ENCODE results near the gene DDX43. TPM values are rescaled to one million over a fixed set of nuclear protein-coding genes. Genes with fewer than 3 reads are reported as not detected.

Gene DDX43
- total RNA-seq, result 0.07 TPM in 1 of 2 replicates, not detected in the other

DNA sequence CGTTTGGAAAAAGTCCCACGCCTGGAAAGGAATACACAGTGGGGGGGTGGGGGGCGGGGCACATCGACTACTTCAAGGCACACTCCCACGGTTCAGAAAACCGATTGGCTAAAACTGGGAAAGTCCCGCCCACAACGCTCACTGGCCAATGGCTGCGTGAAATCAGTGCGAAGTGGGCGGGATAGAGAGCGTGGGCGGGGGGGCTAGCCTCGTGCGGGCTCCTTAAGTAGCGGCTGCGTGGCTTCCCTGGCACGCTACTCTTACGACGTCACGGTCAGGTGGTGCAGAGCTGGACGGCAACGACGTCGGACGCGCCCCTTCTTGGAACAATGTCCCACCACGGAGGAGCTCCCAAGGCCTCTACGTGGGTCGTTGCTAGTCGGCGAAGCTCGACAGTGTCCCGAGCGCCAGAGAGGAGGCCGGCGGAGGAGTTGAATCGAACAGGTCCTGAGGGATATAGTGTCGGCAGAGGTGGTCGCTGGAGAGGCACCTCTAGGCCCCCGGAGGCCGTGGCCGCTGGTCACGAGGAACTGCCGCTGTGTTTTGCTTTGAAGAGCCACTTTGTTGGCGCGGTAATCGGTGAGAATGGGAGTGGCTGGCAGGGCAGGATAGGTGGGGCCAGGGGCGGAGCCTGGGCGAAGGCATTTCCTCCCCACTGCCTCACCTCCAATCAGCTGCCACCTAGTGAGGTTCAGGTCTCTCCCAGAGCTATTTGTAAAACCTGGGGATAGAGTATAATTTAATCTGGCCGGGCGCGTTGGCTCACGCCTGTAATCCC, at the start of gene DDX43:
Gene DDX43, plus strand, starts transcription at position 252 of the 778 bp plus-strand sequence. Its CDS starts 78 bp downstream, at position 330.

DNA sequence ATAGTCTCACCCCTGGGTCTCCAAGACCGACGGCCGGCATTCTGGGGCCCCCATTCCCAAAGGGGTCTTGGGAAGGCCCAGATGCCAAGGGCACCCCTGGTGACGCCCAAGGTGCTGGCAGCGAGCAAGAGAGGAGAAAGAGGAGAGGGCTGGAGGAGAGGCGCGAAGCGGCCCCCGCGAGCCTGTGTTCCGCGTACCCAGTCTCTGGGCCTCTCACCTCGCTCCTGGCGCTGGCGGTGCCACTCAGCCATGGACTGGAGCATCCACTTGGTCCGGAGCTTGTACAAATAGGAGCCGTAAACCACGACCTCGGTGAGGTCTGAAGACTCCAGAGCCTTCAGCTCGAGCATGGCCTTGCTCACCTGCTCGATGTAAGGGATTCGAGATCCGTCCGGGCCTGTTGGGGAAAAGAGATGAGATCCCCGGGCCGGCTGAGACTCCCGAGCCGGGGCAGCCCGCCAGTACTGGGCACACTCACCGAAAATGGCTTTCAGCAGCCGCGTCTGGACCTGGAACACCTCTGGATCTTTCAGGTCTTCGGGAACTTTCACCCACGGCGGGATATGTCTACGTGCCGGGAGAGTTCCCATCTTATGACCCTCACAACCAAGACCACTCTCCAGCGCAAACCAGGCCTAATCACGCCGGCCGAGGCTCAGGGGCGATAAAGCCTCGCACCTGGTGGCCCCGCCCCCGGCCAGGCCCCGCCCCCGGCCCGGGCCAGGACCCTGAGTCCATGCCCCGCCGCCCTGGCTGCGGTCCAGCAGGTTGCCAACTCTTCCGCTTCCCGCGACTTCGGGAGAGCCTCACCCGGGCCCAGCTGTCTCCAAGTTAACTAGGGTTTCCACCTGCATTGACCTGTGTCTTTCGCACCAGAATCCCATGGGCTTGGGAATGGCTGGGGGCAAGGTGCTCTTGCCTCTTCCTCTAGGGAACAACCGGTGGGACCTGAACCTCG, 40.7 kb upstream of the DDX43 start, which contains the start of gene DPPA5:
Gene DPPA5, minus strand, starts transcription at position 641 of the 958 bp plus-strand sequence. Its CDS starts 51 bp downstream, at position 590.

DNA sequence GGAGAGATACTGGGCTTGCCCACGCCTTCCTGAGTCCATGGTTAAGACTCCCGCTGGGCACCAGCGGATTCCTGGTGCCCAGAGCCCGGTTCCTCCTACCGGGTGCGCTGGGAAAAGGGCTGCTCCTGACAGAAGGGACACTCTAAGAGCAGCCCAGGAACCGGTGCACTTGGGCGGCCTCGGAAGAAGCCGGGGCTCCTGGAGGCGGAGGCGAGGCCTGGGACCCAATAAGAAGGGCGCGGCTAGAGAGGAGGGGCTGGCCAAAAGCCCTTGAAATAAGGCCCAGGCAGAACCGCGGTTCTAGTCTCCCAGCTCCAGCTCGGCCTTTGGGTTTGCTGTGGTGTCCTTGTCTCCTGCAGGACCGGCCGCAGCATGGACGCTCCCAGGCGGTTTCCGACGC, 32.3 kb upstream of the DDX43 start, which contains the start of gene KHDC3L:
Gene KHDC3L, plus strand, starts transcription at position 301 of the 400 bp plus-strand sequence. Its CDS starts 72 bp downstream, at position 373.

GRCh38 chr6:73369563-73369962, 25.1 kb upstream of the DDX43 start, which contains the start of gene OOEP:
Gene OOEP (minus strand): TSS chr6:73369897. CDS start chr6:73369792, 105 bp downstream.

GRCh38 chr6:73452107-73452461, 57.5 kb downstream of the DDX43 start, which contains the start of gene CGAS:
Gene CGAS (minus strand): TSS chr6:73452297. CDS start chr6:73452181, 116 bp downstream.

GRCh38 chr6:73461537-73462350, 67.1 kb downstream of the DDX43 start, which contains the start of gene MTO1:
Gene MTO1 (plus strand): TSS chr6:73461737. CDS start chr6:73461855, 118 bp downstream.

Other genes with a start within 250 kb of the DDX43 start
- not detected in 2 replicates for gene KHDC1L, start 169.3 kb upstream of the DDX43 start, total RNA-seq
- 1.4 and 1.7 TPM in 2 replicates for gene KHDC1, start 131.6 kb upstream of the DDX43 start, total RNA-seq
- gene DPPA5, start 40.6 kb upstream of the DDX43 start, total RNA-seq, result not detected in 2 replicates
- not detected in 2 replicates for gene KHDC3L, start 32.2 kb upstream of the DDX43 start, total RNA-seq
- gene OOEP, start 24.9 kb upstream of the DDX43 start, total RNA-seq, result not detected in 2 replicates
- 1.8 and 3.2 TPM in 2 replicates for gene CGAS, start 57.5 kb downstream of the DDX43 start, total RNA-seq
- 21.7 and 38.2 TPM in 2 replicates for gene MTO1, start 66.9 kb downstream of the DDX43 start, total RNA-seq
- 9,123 and 9,446 TPM in 2 replicates for gene EEF1A1, start 126.2 kb downstream of the DDX43 start, total RNA-seq